Stomach (tissue), 4 donors: ENCODE data around the gene ZGRF1.

Experiments
- CTCF ChIP-seq, 7 experiments: fragments of 450-650 bp in 4 of 7; fragments of 200-600 bp in 3 of 7; sonication (generic) in 3 of 7; IDR thresholded peaks; one replicate each; pipeline ENCODE4 v1.5.1; 2016 to 2019; ENCODE audit warnings: antibody characterized with exemption in 7 of 7, control low read depth in 2 of 7, mild to moderate bottlenecking in 1 of 7
- EP300 ChIP-seq: sonication (generic); formaldehyde crosslinking; IDR thresholded peaks from one replicate; pipeline ENCODE4 v1.6.1; 2017; ENCODE audit warnings: antibody characterized with exemption
- POLR2A ChIP-seq, 4 donors: fragments of 450-650 bp; IDR thresholded peaks; one replicate each; pipeline ENCODE4 v1.6.1; 2016; ENCODE audit warnings: antibody characterized with exemption in 4 of 4, control low read depth in 2 of 4, mild to moderate bottlenecking in 1 of 4, moderate library complexity in 1 of 4

GRCh38 chr4:112646632-112647537 is 10.2 kb upstream of the ZGRF1 start:
- no peak for TF ChIP-seq POLR2A (IDR thresholded peaks at IDR 0.05)
- no peak for TF ChIP-seq CTCF (IDR thresholded peaks at IDR 0.05)
- TF ChIP-seq EP300: no peak
